C4-2B (cell line): Measurements from ENCODE around the gene NR6A1.

Experiments used
- CTCF ChIP-seq: fragments of 450-650 bp; conservative IDR thresholded peaks from 2 replicates; pipeline ENCODE4 v1.5.1; 2017; ENCODE audit warnings: mild to moderate bottlenecking
- ZFX ChIP-seq: fragments of 450-650 bp; IDR thresholded peaks from 2 replicates; pipeline ENCODE4 v1.6.1; 2017

DNA sequence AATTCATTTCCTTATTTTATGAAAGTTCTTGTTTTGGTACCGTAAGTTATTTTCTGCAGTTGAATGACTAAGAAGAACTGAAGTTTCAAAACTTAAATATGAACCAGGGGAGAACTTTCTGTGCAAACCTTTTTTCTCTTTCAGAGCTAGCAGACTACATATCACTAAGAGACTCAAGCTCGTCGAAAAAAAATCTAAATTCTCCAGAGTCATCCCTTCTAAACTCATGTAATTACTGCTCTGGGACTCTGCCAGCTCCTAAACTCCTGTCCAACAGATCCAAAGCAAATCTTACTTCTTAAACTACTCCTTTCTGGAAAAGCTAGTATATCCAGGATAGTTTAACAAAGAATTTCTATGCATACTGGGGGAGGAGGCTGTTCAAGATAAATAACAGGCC lies 176.9 kb downstream of the NR6A1 start:
- no peak for TF ChIP-seq CTCF
- TF ChIP-seq ZFX: no peak
